AML-193 (cell line): ENCODE measurements around the gene BCAS3.

Experiments
- DNase-seq, 2 experiments: peaks; one replicate each; lab custom pipeline; 2025; lab: John Stamatoyannopoulos, UW

The BCAS3 gene

DNA sequence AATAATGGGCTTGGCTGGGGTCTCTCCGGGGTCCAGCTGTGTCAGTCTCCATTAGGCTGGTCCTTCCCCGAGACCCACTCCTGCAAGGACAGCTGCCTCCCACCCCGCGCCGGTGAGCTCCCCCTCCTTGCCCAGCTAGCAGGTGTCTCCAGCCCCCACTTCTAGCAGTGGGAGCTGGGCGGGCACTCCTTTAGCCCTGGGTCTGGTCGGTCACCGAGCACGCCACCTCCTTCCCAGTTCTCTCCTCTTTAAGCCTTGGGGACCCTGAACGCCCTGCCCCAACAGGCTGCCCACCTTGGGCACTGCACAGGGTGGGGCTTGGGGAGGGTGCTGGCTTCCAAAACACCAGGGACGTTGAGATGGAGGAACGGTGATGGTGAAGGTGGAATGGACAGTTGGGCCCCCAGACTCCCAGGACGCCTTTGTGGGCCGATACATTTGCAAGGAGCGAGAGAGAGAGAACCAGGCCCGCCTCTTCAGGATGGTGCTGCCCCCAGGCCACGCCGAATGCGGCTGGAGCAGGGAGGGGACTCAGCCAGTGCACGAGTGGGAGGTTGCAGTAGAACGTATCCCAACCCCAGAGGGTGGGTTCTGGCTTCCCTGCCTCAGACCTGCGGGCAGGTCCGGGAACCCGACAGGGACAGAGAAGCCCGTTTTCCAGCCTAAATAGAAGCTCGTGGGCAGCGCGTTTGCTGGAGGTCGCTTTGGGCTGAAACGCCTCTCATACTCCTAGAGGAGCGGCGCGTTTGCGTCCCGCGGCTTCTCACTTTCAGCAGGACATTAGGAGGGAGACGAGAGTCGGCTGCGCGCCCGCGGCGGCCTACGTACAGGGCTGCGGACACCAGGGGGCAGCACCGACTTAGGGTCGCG is 732.7 kb downstream of the BCAS3 start:
- DNase-seq, result peak; percentile 28 to 43

DNA sequence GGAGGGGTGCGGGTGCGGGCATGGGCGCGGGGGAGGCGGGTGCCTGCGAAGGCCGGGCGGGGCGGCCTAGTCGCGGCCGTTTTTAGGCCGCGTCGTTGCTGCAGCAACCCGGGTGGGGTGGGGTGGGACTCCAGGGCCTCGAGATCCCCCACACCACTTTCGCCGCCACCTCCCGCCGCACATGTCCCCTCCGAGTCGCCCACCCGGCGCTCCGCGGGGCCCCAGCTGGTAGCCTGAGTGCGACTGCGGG is 733.3 kb downstream of the BCAS3 start:
- no peak for DNase-seq

DNA sequence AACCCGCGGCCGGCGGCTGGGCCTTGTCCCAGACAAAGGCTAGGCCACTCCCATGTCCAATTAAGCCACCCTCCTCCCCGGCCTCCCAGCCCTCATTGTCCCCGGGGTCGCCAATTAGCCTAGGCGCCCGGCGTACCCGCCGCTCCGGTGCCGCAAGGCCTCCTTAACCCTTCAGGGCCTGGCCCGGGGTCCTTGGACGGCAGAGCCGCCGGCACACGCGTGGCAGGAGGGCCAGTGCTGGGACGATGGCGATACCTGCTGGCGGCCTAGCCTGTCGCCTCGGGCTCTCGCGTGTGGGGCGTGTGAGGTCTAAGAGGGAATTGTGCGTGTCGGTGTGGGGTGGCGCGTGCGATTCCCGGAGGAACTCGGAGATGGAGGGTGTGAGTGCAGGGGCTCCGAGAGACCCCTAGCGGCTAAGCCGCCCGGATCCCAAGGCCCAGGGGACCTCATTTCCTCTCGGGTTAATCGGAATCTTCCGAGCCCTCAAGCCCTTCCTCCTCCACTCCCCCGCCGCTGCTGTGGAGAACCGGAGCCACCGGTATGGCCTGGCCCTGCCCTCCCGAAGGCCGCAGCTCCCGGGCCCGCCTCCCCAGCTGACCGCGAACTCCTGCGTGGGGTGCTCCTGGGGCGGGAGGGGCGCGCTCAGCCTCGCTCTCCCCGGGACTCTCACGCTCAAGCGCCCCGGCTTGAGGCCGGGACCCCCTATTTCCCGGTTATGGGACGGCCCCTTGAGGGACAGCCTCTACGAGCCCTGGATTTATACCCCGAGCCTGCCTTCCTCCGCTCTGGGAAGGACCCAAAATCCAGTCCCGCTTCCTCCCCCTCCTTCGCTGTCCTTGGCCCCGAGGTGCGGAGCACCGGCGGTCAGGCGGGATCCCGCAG is 733.9 kb downstream of the BCAS3 start:
- peak; percentile 31 to 32 for DNase-seq

DNA sequence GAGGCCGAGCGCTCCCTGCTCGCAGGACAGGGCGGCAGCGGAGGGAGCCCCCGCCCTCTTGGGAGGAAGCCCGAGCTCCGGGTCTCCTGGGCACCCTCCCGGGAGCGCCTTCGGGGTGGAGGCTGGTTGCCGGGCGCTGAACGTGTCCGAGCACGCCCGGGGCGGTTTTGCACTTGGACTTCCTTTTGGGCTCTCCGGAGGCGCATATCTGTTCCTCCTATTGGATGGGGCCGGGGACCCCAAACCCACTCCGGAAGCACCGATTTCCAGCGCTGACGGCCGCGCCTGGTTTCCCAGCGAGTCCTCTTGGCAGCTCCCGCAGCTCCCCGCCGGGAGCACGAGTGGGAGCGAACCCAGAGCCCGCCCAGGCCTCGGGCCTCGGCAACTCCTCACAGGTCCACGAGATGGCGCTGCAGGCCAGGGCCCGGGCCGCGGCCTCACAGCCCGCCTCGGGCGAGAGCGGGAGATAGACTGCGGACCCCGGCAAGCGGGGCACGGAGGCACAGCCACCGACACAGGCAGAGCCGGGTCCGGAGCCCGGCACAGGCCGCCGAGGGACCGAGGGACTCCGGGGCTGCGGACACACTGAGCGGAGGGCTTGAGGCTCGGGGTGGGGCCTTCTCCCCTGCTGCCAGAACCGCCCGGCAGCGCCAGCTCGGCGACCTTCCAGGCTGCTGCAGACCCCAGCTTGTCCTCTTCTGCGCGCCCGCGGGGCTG is 734.6 kb downstream of the BCAS3 start:
- peak; percentile 65 to 75 for DNase-seq

DNA sequence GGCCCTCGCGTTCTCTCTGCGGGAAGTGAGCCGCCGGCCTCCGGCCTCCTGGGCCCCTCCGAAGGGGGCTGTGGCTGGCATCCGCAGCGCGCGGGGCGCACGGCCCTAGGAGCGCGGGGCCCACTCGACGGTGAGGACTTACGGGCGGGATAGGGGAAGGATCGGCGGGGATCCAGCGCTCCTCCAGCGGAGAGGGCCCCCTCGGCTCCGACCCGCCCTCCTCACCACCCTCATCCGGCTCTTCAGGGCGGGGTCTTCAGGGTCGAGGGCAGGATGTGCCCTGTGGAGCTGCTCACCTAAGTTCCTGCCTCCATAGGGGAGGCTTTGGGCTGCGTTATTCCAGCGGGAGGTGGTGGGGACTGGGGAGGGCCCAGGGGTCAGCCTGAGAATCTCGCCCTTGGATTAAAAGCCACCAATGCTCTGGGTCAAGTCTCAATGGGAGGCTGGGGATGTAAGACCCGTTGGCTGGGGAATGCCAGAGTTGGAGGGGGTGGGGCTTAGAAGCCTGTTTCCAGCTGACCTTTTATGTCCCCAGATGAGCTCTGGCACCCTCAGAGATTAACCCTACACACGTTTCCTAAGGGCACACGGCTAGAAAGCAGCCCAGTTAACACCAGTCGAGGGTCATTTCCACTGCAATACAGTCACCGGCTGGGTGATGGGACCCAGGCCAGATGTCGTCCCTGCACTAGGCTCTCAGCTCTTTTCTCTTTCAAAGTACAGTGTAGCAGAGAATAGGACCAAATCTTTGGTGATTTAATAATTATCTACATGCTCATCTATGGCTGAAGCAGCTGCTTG is 735.4 kb downstream of the BCAS3 start:
- DNase-seq, result peak in 1 of 2 experiments; percentile 15

DNA sequence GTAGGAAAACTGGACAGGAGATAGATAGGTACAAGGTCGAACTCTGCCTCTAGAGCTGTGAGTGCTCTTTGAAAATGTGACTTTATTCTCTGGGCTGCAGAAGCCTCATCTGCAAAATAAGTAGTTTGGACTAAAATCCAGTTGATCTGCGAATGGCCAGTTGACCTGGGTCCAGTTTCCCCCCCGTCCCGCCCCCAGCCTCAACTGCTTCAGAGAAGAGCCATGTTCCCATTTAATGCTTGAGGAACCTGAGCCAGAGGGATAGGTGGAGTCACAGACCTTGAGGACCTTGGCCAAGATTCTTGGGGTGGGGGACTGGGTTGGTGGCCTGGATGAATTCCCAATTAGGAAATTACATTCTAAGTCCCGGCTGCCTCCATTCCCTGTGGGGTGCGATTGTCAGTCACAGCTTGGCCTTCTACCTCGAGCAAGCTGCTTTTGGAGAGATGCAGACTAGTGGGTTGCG is 736.0 kb downstream of the BCAS3 start:
- DNase-seq, result no peak

DNA sequence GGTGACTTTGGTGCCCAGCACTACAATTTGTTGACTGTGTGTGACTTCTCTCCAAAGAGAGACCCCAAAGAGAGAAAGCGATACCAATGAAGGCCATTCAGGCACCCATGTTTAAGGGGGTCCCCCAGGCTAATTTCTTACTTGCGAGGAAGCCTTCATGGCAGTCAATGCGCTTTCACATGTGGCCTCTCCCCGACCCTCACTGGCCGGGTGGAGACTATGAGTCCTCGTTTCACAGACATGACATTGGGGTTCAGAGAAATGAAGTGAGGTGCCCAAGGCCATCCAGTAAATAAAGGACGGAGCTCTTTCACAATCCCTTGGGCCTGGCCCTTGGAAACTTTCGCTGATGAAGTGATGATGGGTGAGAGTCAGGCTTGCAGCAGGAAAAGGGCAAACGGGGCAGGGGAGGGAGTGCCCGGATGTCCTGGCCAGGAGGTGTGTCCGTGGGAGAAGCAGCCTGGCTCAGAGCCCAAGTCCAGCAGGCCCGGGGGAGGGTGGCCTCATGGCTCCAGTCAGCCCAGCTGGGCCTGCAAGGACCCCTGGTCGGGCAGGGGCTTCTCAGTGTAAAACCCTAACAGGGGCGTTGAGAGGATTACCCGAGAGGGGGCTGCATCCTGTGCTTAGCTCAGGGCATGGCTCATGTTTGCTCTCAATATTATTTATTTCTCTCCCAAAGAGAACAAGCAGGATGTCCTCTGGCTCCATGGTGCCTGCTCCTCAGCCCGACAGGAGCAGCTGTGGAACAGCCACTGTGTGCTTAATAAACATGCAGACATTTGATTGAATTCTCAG is 736.7 kb downstream of the BCAS3 start:
- DNase-seq, result no peak

DNA sequence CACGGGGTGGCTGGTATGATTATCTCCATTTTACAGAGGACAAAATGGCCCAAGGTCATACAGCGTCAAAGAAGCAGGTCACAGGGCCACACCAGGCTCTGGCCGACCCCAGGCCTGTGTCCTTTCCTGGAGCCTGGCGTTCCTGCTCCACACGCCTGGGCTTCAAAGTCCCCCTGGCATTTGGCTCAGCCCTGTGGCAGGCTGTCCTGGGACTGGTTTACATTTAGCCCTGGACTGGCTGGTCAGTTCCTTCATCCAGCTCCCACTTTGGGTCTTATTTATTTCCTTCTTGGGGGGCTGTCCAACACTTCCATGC is 737.2 kb downstream of the BCAS3 start:
- no peak for DNase-seq

DNA sequence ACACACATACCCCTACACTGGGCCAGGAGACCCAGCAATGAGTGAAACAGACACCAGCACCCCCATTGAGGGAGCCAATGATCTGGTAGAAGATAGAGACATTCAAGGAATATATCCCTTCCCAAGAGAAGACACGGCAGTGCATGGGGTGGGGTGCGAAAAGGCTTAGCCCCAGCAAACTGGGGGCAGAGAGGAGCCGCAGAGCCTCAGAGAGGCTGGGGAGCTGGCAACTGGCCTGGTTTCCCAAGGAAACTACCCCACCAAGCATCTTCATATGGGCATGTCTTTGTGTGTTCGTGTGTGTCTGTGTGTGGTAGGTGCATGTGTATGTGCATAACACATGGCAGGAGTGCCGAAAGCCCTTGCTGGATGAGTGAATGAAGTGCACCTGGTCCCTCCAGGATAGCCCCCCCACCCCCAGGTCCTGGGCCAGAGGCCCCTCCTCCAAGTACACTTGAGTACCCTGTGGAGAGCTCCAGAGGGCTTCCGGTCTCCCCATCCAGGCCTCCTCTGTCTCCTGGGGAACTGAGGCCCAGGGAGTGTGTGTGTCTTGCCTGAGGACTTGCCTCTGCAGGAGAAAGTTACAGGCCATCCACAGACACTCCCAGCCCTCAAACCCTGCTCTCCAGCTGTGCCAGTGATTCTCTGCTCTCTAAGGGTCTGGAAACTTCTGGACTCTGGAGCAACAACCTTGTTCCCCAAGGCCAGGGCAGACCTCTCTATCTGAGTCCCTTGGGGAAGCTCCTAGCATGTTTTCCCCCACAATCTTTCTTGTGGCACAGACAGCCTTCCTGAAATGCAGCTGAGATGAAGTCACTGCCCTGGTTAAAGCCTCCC is 737.9 kb downstream of the BCAS3 start:
- DNase-seq, result no peak

DNA sequence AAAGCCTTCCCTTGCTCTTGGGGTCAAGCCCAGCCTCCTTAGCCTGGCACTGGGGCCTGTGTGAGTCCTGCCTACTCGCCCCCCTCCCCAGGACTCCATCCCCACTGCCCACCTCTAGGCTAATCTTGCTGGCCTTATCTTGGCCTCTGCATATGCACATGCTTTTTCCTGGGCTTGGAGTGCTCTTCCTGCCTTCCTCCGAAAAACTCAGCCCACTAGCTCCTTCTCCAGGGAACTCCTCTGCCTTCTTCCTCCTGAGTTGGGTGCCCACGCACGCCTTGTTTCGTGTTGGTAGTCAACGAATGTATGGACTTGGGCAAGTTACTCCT is 738.5 kb downstream of the BCAS3 start:
- no peak for DNase-seq

DNA sequence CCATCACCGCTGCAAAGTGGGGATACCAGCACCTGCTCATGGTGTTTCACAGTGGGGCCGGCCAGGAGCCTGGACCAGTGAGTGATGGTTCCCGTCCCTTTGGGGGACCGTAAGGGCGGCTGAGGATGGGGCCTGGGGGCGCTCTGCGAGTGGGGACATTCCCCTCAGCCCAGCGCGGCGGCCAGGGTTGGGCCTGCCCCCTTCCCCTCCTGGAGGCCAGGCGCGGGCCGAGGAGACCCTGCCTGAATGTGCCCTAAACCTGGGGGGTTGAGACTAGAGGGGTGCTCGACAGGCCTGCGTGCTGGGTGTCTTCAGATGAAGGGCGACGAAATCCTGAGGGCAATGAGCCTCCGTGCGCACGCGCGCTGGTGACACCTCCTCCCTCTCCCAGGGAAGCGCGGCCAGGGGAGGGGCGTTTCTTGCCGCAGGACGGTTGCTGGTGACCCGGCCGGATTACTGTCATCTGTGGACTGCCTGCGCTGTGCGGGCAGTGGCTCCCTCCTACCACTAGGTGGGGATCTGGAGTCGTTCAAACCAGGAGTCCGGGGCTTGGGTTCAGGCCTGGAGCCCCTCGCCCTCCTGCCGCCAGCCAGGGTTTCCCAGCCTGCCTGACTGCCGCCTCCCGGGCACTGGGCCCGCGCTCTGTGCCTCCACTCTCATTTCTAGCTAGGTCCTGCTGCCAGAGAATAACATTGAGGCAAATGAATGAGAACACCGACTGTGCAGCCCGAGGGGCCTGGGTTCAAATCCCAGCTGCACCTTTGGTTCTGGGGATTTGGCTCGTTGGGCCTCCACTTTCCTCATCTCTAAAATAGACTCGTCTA is 739.1 kb downstream of the BCAS3 start:
- peak; percentile 92 for DNase-seq

DNA sequence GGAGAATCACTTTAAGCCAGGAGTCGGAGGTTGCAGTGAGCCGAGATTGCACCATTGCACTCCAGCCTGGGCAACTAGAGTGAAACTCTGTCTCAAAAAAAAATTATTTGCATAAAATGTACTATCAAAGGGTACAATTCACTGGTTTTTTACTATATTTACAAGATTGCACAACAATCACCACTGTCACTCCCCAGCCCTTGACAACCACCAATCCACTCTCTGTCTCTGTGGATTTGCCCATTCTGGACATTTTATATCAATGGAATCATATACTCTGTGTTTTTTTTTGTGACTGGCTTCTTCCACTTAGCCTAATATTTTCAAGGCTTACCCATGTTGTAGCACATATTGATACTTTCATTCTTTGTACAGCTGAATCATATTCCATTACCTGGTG is 740.8 kb downstream of the BCAS3 start:
- DNase-seq, result no peak

DNA sequence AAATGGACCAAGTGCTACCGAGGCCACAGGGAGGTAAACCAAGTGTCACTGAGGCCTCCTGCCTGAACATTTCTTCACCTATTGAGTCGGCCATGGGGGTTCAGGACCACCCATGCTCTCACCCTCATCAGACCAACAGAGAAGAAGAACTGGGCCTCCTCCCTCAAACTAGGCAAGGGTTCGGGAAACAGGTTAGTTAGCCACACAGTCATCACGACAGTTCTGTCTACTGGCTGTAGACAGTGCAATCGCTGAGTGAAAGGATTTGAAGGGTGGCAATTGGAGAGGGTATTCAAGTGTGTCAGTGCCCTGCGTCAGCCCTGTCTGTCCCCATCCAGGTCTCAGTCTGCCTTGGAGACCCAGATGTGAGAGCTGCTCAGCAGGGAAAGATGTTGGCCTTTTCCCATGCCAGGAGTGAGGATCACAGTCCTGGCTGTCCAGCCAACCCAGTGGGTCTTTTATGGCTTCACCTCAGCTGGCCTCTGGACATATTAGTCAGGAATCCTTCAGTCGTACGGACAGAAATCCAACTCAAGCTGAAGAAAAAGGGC is 741.9 kb downstream of the BCAS3 start:
- no peak for DNase-seq

DNA sequence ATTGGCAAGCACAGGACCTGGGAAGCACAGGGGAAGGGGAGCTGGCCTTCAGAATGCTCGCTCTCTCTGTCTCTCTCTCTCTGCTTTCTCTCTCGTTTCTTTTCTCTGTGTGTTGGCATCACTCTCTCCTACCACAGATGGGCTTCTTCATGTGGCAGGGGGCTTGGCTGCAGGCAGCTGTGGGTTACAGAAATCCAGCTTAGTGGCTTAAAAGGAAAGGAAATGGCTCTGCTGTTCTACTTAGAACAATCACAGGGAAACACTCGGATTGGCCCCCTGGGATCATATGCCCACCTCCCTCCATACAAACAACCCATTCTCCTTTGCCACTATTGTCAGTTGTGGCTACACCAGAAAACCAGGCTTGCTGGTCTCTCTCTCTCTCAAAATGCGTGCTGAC is 742.4 kb downstream of the BCAS3 start:
- DNase-seq, result no peak

DNA sequence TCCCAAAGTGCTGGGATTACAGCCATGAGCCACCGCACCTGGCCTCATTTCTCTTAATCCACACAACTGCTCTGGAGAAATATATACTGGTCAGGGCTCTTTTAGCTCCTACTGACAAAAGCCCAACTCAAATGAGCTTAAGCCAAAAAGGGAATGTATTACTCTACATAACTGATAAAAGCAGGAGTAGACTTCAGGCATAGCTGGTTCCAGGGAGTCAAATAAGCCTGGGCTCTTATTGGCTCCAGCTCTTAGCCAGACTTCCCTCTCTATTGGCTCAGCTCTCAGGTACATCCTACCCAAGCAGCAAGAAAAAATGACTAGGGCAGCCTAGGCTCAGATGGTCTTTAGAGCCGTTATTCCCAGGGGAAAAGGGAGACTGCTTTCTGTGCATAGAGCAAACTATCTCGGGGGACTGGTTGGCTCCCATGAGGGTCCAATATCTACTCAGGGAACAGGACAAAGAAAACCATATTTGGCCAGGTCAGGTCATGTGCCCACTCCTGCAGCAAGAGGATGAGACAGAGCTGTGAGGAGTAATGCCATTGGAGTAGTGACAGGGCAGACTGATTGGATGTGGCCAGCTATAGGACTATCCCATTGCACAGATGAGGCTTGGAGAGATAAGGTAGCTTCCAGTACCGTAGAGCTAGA is 743.2 kb downstream of the BCAS3 start:
- no peak for DNase-seq

DNA sequence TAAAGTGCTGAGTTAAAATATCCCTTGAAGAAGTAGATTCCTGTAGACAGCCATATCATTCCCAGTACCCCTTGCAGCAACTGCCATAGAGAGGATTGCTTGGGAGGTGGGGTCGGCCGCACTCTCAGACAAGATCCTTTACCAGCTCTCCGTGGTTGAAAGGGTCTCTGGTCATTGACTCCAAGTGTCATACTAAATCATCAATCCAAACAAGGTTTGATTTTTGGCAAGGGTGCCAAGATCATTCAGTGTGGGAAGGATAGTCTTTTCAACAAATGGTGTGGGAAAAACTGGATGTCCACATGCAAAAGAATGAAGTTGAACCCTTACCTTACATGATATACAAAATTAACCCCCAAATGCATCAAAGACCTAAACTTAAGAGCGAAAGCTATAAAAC is 743.8 kb downstream of the BCAS3 start:
- DNase-seq, result no peak

DNA sequence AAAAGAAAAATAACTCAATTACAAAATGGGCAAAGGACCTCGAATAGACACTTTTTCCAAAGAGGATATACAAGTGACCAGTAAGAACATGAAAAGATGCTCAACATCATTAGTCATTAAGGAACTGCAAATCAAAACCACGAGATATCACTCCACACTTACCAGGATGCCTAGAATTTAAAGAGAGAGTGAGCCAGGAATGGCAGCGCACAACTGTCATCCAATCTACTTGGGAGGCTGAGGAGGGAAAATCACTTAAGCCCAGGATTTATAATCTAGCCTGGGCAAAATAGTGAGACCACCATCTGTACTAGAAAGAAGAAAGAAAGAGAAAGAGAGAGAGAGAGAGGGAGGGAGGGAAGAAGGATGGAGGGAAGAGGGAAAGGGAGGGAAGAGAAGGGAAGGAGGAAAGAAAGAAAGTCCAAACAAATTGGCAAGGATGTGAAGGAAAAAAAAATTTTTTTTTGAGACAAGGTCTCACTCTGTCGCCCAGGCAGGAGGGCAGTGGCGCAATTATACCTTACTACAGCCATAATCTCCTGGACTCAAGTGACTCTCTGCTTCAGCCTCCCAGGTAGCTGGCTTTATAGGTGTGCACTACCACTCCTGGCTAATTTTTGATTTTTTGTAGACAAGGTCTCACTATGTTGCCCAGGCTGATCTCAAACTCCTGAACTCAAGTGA is 744.6 kb downstream of the BCAS3 start:
- no peak for DNase-seq

DNA sequence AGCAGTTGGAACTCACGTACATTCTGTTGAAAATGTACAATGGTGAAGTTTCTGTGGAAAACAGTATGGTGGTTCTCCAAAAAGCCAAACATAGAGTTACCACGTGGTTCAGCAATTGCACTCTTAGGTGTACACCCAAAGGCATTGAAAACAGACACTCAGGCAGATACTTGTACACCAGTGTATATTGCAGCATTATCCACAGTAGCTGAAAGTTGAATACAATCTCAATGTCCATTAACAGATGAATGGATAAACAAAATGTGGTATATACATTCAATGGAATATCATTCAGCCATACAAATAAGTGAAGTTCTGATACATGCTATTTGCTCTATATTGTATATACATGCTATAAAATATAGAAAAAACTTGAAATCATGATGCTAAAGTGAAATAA is 745.2 kb downstream of the BCAS3 start:
- no peak for DNase-seq
